T-helper 2 cell treated with Interferon-gamma antibody and Interleukin-4, amounts not matched to agents 5 μg/mL and 100 μg/mL, for 36 hours (primary cell): Measurements from ENCODE around the gene SLC27A3.

ENCODE experiments used
- DNase-seq: peaks from one replicate; pipeline ENCODE4 v3.0.0; 2021; ENCODE audit warnings: low spot score
- H3K27ac Mint-ChIP-seq: one replicate; pipeline ENCODE4 v1.8.0; 2021; ENCODE audit warnings: mild to moderate bottlenecking, mixed read lengths
- H3K27me3 Mint-ChIP-seq: one replicate; pipeline ENCODE4 v1.8.0; 2021; ENCODE audit warnings: low read depth, mixed read lengths
- H3K36me3 Mint-ChIP-seq: one replicate; pipeline ENCODE4 v1.8.0; 2021; ENCODE audit warnings: low read depth, mixed read lengths
- H3K4me1 Mint-ChIP-seq: one replicate; pipeline ENCODE4 v1.8.0; 2021; ENCODE audit warnings: low read depth, mixed read lengths
- H3K4me3 Mint-ChIP-seq: one replicate; pipeline ENCODE4 v1.8.0; 2022; ENCODE audit warnings: mild to moderate bottlenecking, moderate library complexity, mixed read lengths
- H3K9me3 Mint-ChIP-seq: one replicate; pipeline ENCODE4 v1.8.0; 2021; ENCODE audit warnings: mixed read lengths

The SLC27A3 gene

GRCh38 chr1:153805042-153805745 is 30.0 kb downstream of the SLC27A3 start:
- Mint-ChIP-seq H3K9me3 (no peaks in the 10 kb centered on the region), H3K4me3 (peak overlapping the region; percentile 12), H3K27me3 (no peaks in the 10 kb centered on the region), H3K27ac (peak overlapping the region; percentile 85), H3K4me1 (peaks cover 21% of the 10 kb centered on the region), H3K36me3 (peaks cover 34% of the 10 kb centered on the region)
- peak; percentile 70 for DNase-seq

- peaks cover 36% of the 10 kb centered on the region for H3K36me3 Mint-ChIP-seq
- H3K4me3 Mint-ChIP-seq, result no peak overlapping the region
- H3K27me3 Mint-ChIP-seq, result no peaks in the 10 kb centered on the region
- peak overlapping the region; percentile 85 for H3K27ac Mint-ChIP-seq
- no peaks in the 10 kb centered on the region for H3K9me3 Mint-ChIP-seq
- no peak for DNase-seq
- H3K4me1 Mint-ChIP-seq, result peaks cover 21% of the 10 kb centered on the region
These were observed 30.9 kb downstream of the SLC27A3 start for GRCh38 chr1:153805886-153806719.

GRCh38 chr1:153816283-153816889 is 41.2 kb downstream of the SLC27A3 start:
- H3K9me3 Mint-ChIP-seq, result no peaks in the 10 kb centered on the region
- H3K27me3 Mint-ChIP-seq, result no peaks in the 10 kb centered on the region
- no peak overlapping the region for H3K4me3 Mint-ChIP-seq
- H3K36me3 Mint-ChIP-seq, result peaks cover 51% of the 10 kb centered on the region
- H3K27ac Mint-ChIP-seq, result no peak overlapping the region
- DNase-seq, result no peak
- peaks cover 5% of the 10 kb centered on the region for H3K4me1 Mint-ChIP-seq

- peaks cover 40% of the 10 kb centered on the region for H3K36me3 Mint-ChIP-seq
- H3K27me3 Mint-ChIP-seq, result no peaks in the 10 kb centered on the region
- no peak overlapping the region for H3K27ac Mint-ChIP-seq
These were observed 43.7 kb downstream of the SLC27A3 start for GRCh38 chr1:153818876-153819275.

GRCh38 chr1:153827168-153827964 is 52.2 kb downstream of the SLC27A3 start:
- Mint-ChIP-seq H3K9me3 (no peaks in the 10 kb centered on the region), H3K27me3 (no peaks in the 10 kb centered on the region), H3K4me3 (no peak overlapping the region), H3K27ac (no peak overlapping the region), H3K36me3 (peaks cover 24% of the 10 kb centered on the region), H3K4me1 (no peaks in the 10 kb centered on the region)
- no peak for DNase-seq

More at GRCh38 chr1:153818876-153819275, 43.7 kb downstream of the SLC27A3 start:
- no peak for DNase-seq
- Mint-ChIP-seq H3K4me1 (peaks cover 5% of the 10 kb centered on the region), H3K4me3 (no peak overlapping the region), H3K9me3 (no peaks in the 10 kb centered on the region)
